H1 (cell line): ENCODE measurements around the gene CTBP2.

Source experiments
- CTCF ChIP-seq, 3 experiments: IDR thresholded peaks; 1 replicate in 2 of 3; 2 replicates in 1 of 3; pipeline versions ENCODE4 v1.5.1 to v1.6.1; 2011; ENCODE audit warnings: low read length in 3 of 3, mild to moderate bottlenecking in 3 of 3, inconsistent platforms in 2 of 3, low read depth in 1 of 3, moderate library complexity in 1 of 3; ENCODE audit not compliant: insufficient read depth in 1 of 3; ENCODE audit errors: control extremely low read depth in 1 of 3
- EP300 ChIP-seq, 2 experiments: IDR thresholded peaks; 1 replicate in 1 of 2; 2 replicates in 1 of 2; pipeline ENCODE4 v1.6.1; 2011 to 2012; ENCODE audit warnings: low read depth in 2 of 2, low read length in 2 of 2, mild to moderate bottlenecking in 2 of 2, borderline replicate concordance in 1 of 2, inconsistent platforms in 1 of 2, moderate library complexity in 1 of 2
- EZH2 ChIP-seq: fragments of 200-600 bp; sonication (generic); IDR thresholded peaks from 2 replicates; pipeline ENCODE4 v1.7.1; 2012; ENCODE audit warnings: low read depth, mild to moderate bottlenecking, moderate library complexity, low read length, inconsistent platforms; ENCODE audit not compliant: severe bottlenecking
- HDAC6 ChIP-seq: IDR thresholded peaks from one replicate; pipeline ENCODE4 v1.7.1; 2012; ENCODE audit warnings: low read depth, mild to moderate bottlenecking, inconsistent platforms, low read length, moderate library complexity
- KDM5A ChIP-seq: fragments of 200-600 bp; IDR thresholded peaks from 2 replicates; pipeline ENCODE4 v1.7.1; 2012; ENCODE audit warnings: mild to moderate bottlenecking, low read length, inconsistent platforms, mixed read lengths
- MAX ChIP-seq: IDR thresholded peaks from 2 replicates; pipeline ENCODE4 v1.6.1; 2012; ENCODE audit warnings: inconsistent platforms
- POLR2A ChIP-seq, 2 experiments: IDR thresholded peaks; 1 replicate in 1 of 2; 2 replicates in 1 of 2; pipeline ENCODE4 v1.6.1; 2011; ENCODE audit warnings: low read depth in 2 of 2, low read length in 2 of 2, mild to moderate bottlenecking in 2 of 2; ENCODE audit errors: control extremely low read depth in 1 of 2
- POLR2AphosphoS5 ChIP-seq: IDR thresholded peaks from 2 replicates; pipeline ENCODE4 v1.6.1; 2011; ENCODE audit warnings: low read depth, low read length
- RAD21 ChIP-seq, 2 experiments: IDR thresholded peaks in 1 of 2; conservative IDR thresholded peaks in 1 of 2; 2 replicates each; pipeline ENCODE4 v1.6.1; 2011; ENCODE audit warnings: low read depth in 2 of 2, low read length in 2 of 2, improper control_type of control experiment in 1 of 2, inconsistent platforms in 1 of 2, mild to moderate bottlenecking in 1 of 2, moderate library complexity in 1 of 2
- RNF2 ChIP-seq: fragments of 200-900, 300-1000 bp; sonication (generic); IDR thresholded peaks from 2 replicates; pipeline ENCODE4 v1.7.1; 2016; ENCODE audit warnings: borderline replicate concordance, low read depth, mild to moderate bottlenecking, antibody characterized with exemption, low read length; ENCODE audit not compliant: poor library complexity, severe bottlenecking; ENCODE audit errors: missing control alignments
- RXRA ChIP-seq: IDR thresholded peaks from 2 replicates; pipeline ENCODE4 v1.6.1; 2011; ENCODE audit warnings: low read depth, mild to moderate bottlenecking, low read length, moderate library complexity; ENCODE audit not compliant: insufficient read depth
- TAF1 ChIP-seq: IDR thresholded peaks from 2 replicates; pipeline ENCODE4 v1.6.1; 2011; ENCODE audit warnings: mild to moderate bottlenecking, low read depth, low read length
- TBP ChIP-seq: IDR thresholded peaks from 2 replicates; pipeline ENCODE4 v1.6.1; 2011; ENCODE audit warnings: low read depth, low read length, improper control_type of control experiment
- ZNF274 ChIP-seq: IDR thresholded peaks from 2 replicates; pipeline ENCODE4 v1.7.0; 2012; ENCODE audit warnings: low read length, borderline replicate concordance; ENCODE audit errors: extremely low read depth

GRCh38 chr10:125009661-125010161 is 150.7 kb downstream of the CTBP2 start:
- TF ChIP-seq RAD21 (IDR thresholded peaks at IDR 0.05 in 1 of 2, conservative IDR thresholded peaks at IDR 0.05 in 1 of 2; ENCODE audit: low read depth in 2 of 2, low read length in 2 of 2) (no peak), POLR2AphosphoS5 (no peak), POLR2A (IDR thresholded peaks at IDR 0.05; ENCODE audit: control extremely low read depth in 1 of 2, low read depth in 2 of 2, low read length in 2 of 2) (no peak), EP300 (IDR thresholded peaks at IDR 0.05; ENCODE audit: borderline replicate concordance in 1 of 2, low read depth in 2 of 2, low read length in 2 of 2) (no peak), HDAC6 (no peak), ZNF274 (no peak), TBP (no peak), RXRA (no peak), TAF1 (no peak), KDM5A (no peak), EZH2 (no peak), MAX (no peak), RNF2 (no peak), CTCF (IDR thresholded peaks at IDR 0.05; ENCODE audit: control extremely low read depth in 1 of 3, insufficient read depth in 1 of 3, low read depth in 1 of 3, low read length in 3 of 3) (no peak)
